Hematopoietic multipotent progenitor cell treated with erythropoietin and hydrocortisone succinate and interleukin-3 and kit ligand, for 15 days (in vitro differentiated cells): ENCODE data around the gene UPK3BL1.
"Not testable (repeated sequence)": the region's sequence is repeated elsewhere in the genome, so short reads cannot be mapped to it uniquely, and the experiment has no call there.

Experiments used
- DNase-seq: peaks from one replicate; pipeline ENCODE4 v3.0.0-alpha.2; 2015; ENCODE audit warnings: low spot score

UPK3BL1 gene

GRCh38 chr7:102627271-102627904 is 15.2 kb downstream of the UPK3BL1 start:
- not testable (repeated sequence) for DNase-seq

DNA sequence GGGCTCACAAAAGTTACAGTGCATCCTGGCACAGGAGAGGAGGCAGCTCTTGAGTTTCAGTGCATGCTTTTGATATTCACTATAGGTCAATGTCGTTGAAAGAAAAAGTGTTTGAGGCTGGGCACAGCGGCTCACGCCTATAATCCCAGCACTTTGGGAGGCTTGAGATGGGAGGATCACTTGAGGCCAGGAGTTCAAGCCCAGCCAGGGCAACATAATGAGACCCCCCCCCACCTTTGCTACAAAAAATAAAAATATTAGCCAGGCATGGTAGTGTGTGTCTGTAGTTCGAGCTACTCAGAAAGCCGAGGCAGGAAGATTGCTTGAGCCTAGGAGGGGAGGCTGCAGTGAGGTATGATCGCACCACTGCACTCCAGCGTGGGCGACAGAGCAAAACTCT is 24.5 kb downstream of the UPK3BL1 start:
- DNase-seq, result not testable (repeated sequence)

DNA sequence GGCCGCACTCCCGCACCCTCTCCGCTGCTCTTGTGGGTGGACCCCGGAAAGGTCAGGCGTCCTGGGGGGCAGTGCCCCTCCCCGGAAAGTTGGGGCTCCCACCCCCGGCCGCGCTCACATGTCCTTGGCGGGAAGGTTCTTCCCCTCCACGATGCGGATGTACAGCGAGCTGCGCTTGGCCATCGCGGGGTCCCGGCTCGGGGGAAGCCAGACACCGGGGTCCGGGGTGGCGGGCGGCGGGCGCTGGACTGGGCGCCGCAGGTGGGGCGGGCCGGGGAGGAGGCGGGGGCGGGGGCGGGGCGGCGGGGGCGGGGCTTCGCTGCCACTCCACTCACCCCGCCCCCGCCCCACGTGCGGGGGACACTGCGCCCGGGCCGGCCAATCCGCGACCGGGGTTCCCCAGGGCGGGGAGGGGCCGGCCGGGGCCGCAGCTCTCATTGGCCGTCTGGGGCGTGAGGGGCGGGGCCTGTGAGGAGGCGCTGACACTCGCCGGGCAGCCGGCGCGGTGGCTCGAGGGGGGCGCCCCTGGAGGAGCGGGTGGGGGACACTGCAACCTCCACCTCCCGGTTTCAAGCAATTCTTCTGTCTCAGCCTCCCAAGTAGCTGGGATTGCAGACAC is 26.0 kb downstream of the UPK3BL1 start, which contains the start of gene RASA4:
Gene RASA4 (minus strand): TSS at position 250 of the 619 bp plus-strand sequence. CDS start 67 bp downstream, at position 183.
- DNase-seq, result not testable (repeated sequence)

GRCh38 chr7:102615930-102616329 is 26.7 kb downstream of the UPK3BL1 start:
- DNase-seq, result not testable (repeated sequence)

DNA sequence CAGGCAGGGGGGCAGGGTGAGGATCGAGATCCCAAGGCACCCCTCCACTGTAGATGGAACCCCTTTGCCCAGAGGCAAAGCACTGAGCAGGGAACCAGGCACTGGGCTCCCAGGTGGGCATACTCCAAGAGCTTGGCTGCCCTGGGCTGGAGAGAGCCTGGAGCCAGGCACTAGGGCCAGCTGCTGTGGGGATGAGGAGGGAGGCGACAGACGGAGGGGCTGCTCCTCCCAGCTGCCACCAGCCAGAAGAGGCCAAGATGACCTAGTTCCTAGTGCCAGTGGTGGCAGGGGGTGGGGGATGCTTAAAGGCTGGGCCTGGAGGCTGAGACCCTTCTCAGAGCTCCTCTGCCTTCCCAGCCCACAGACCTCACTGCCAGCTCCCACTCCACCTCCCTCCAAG is 27.7 kb downstream of the UPK3BL1 start:
- not testable (repeated sequence) for DNase-seq

GRCh38 chr7:102614346-102614697 is 28.3 kb downstream of the UPK3BL1 start:
- DNase-seq, result not testable (repeated sequence)

DNA sequence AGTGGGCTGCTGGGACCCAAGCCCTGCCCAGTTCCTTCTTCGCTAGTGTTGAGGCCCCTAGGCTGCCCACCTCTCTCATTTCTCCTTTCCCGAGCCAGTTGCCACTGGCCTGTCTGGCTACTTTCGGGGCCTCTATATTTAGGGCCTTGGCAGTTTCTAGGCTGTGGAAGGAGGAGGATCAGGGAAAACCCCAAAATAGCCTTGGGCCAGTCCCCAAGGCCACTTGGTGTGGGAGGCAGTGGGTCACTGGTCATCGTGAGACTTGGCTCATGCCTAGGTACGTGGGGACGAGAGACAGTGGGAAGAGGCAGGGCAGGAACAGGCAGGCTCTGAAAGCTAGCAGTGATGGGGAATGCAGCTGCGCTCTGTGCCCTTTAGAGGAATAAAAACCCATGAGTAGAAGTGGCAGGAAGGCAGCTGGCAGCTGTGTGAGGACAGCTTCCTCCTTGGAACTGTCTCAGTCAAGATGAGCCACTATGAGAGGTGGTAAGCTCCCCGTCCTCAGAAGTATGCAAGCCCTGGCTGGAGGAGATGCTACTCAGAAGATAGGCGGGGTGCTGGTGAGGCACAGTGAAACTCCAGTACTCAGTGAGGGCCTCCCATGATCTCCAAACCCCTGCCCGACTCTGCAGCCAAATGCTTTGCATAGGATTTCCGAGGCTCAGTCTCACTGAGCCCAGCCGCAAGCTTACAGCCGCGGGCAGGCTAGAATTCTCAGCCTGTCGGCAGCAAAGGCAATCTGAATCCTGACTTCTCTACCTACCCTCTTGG is 28.8 kb downstream of the UPK3BL1 start:
- DNase-seq, result not testable (repeated sequence)

DNA sequence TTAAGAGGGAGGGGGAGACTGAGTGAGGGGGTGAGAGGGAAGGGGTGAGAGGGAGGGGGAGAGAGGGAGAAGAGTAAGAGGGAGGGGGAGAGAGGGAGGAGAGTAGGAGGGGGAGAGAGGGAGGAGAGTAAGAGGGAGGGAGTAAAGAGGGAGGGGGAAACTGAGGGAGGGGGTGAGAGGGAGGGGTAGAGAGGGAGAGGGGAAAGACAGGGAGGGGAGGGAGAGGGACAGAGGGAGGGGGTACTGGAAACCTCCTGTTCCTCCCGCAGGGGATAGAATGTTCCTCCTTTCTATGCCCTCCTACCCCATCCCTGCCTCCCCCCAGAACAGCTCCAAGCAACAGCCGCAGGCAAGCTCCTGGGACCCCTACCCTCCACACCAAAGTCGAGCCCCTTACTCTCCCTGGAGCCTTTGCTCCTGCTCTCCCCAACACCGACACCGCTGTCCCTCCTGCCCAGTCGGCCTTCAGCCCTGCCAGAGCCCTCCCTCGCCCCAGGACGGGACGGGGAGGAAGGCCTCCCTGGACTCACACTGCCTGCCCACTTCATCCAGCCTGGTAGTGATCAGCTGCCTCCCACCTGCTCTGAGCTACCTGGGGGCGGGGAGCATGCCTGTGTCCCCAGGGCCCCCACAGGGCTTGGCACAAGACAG is 30.8 kb downstream of the UPK3BL1 start:
- DNase-seq, result not testable (repeated sequence)

- DNase-seq, result not testable (repeated sequence)
Measured at GRCh38 chr7:102611013-102611674, 31.4 kb downstream of the UPK3BL1 start.

- not testable (repeated sequence) for DNase-seq
Measured at GRCh38 chr7:102610441-102610840, 32.1 kb downstream of the UPK3BL1 start.

DNA sequence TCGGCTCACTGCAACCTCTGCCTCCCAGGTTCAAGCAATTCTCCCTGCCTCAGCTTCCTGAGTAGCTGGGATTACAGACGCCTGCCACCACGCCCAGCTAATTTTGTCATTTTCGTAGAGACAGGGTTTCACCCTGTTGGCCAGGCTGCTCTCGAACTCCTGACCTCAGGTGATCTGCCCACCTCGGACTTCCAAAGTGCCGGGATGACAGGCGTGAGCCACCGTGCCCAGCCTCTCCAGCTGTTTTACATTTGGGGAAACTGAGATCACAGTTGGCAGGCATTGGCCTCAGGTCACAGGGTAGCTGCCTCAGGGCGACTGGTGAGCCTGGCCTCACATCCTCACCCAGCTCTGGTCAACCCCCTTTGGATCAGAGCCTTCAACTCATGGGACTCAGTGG is 32.9 kb downstream of the UPK3BL1 start:
- DNase-seq, result not testable (repeated sequence)

GRCh38 chr7:102606848-102607247 is 35.7 kb downstream of the UPK3BL1 start:
- DNase-seq, result not testable (repeated sequence)

DNA sequence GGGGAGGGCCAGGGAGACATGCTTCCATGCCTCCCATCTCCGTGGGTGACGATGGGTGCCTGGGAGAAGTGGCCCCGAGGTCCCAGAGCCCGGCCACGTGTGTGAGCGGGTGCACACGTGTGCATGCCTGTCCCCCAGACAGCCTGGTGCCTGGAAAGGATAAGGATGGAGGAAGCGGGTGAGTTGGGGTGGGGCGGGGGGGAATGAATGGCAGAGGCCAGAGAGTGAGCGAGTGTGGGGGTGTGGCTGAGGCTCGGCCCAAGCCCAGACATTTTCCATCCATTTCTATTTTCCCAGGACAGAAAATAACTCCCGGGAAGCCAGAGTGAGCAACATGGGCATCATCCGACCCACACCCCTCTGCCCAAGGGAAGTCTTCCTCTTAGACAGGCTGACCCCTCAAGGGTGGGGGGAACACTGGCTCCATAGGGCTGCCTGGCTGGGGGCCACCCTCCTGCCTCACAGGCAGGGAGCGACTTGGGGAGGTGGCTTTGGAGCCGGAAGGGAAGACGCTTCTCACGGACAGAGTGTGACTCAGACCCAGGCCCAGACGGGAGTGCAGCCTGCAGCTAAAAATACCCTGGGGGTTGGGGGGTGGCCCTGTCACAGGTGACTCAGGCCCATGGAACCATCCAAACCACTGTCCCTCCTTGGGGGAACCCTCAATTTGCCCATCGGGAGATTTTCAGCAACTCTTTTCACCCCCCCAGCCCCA is 38.0 kb downstream of the UPK3BL1 start:
- DNase-seq, result not testable (repeated sequence)

DNA sequence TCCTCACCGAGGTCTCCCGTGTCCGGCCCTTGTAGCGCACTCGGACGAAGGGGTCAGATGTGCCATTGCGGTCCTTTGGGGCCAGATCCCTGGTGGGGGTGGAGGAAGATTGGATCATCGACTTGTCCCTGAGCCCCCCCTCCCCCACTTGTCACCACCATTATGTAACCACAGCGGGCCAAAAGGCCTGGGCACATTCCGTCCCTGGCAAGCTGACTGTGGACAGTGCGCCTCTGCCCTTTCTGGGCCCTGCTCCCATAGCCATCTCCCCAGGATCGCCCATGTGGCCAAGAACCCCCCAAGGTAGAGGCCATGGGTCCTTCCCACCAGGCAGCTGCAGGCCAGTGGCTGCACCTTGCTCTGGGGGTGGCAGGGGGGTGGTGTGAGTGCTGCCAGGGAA is 40.3 kb downstream of the UPK3BL1 start:
- not testable (repeated sequence) for DNase-seq

GRCh38 chr7:102599699-102600098 is 42.9 kb downstream of the UPK3BL1 start:
- not testable (repeated sequence) for DNase-seq

DNA sequence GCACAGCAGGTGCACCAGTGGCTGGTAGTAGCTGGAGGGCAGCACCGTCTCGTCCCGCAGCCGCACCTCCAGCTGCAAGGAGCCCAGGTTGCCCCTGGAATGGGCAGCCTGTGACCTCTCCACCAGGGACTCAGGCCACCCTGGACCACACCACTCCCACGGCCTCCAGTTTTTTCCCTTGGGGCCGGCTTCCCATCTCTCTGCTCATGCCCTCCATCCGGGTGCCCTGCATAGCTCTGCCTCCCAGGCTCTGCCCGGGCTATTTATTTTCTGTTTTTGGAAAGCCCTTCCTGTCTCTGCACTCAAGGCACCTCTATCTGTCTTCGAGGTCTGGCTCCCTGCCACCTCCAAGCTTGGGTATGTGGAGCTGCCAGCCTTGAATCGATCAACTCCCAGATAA is 46.6 kb downstream of the UPK3BL1 start:
- DNase-seq, result not testable (repeated sequence)

GRCh38 chr7:102593637-102594334 is 48.8 kb downstream of the UPK3BL1 start:
- not testable (repeated sequence) for DNase-seq

DNA sequence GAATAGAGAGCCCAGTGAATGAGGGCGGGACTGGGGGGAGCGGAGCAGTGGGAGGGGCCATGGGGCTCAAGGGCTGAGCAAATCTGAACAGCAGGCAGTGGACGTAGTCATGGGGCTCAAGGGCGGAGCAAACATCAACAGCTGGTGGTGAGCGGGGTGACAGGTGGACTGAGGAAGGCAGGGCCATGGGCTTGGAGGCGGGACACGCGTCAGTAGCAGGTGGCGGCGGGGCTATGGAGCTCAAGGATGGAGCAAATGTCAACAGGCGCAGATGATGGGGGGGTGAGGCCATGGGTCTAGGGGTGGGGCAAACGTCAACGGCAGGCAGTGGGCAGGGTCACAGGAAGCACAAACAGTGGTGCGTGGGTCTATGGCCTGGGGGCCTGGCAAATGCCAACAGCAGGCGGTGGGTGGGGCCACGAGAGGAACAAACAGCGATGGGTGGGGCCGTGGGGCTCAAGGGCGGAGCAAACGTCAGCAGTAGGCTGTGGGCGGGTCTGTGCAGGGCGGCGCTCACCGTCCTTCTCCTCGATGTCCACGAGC is 50.0 kb downstream of the UPK3BL1 start:
- DNase-seq, result not testable (repeated sequence)

DNA sequence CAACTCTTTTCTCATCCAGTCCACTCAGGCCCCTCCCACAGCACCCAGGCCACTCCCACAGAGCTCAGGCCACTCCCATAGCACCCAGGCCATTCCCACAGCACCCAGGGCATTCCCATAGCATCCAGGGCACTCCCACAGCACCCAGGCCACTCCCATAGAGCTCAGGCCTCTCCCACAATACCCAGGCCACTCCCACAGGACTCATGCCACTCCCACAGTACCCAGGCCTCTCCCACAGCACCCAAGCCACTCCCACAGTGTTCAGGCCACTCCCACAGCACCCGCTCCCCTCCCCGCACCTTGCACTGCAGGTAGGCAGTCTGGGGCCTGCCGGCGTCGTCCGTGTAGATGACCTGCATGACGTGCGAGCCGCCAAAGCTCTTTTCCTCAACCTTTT is 52.7 kb downstream of the UPK3BL1 start:
- not testable (repeated sequence) for DNase-seq
